ENCODE data around the gene SEC14L6. TPM values are rescaled to one million over a fixed set of nuclear protein-coding genes. Genes with fewer than 3 reads are reported as not detected.

The SEC14L6 gene
- total RNA-seq (2022; extraction: Qiagen RNA extraction; ENCODE audit: low read depth): not detected in 5 replicates

GRCh38 chr22:30546616-30547015 is at the start of gene SEC14L6:
Gene SEC14L6 (minus strand): TSS chr22:30546741. CDS start chr22:30546682, 59 bp downstream.

GRCh38 chr22:30591588-30592359 is 45.2 kb upstream of the SEC14L6 start, which contains the start of gene PES1:
Gene PES1 (minus strand): TSS chr22:30591910. CDS start chr22:30591833, 77 bp downstream.

GRCh38 chr22:30574095-30574981 is 27.8 kb upstream of the SEC14L6 start, which contains the start of gene GAL3ST1:
Gene GAL3ST1 (minus strand): TSS chr22:30574665. CDS start chr22:30557392, 17,273 bp downstream.

Other genes starting within 250 kb of the SEC14L6 start
- 7.9 to 10.5 TPM (median 9.4 TPM) in 5 replicates for gene TBC1D10A, start 219.8 kb downstream of the SEC14L6 start, total RNA-seq (2022; extraction: Qiagen RNA extraction; ENCODE audit: low read depth)
- 36.7 to 65.3 TPM (median 62.9 TPM) in 5 replicates for gene SF3A1, start 189.8 kb downstream of the SEC14L6 start, total RNA-seq (2022; extraction: Qiagen RNA extraction; ENCODE audit: low read depth)
- 2.1 to 3.1 TPM (median 2.6 TPM) in 5 replicates for gene CCDC157, start 189.7 kb downstream of the SEC14L6 start, total RNA-seq (2022; extraction: Qiagen RNA extraction; ENCODE audit: low read depth)
- 14.5 to 24.8 TPM (median 20.4 TPM) in 5 replicates for gene RNF215, start 159.3 kb downstream of the SEC14L6 start, total RNA-seq (2022; extraction: Qiagen RNA extraction; ENCODE audit: low read depth)
- 61.0 to 82.5 TPM (median 72.6 TPM) in 5 replicates for gene SEC14L2, start 149.7 kb downstream of the SEC14L6 start, total RNA-seq (2022; extraction: Qiagen RNA extraction; ENCODE audit: low read depth)
- gene MTFP1, start 121.0 kb downstream of the SEC14L6 start, total RNA-seq (2022; extraction: Qiagen RNA extraction; ENCODE audit: low read depth): 66.1 to 80.9 TPM (median 72.1 TPM) in 5 replicates
- gene SEC14L3, start 74.7 kb downstream of the SEC14L6 start, total RNA-seq (2022; extraction: Qiagen RNA extraction; ENCODE audit: low read depth): 0.07 TPM in 1 of 5 replicates, not detected in the others
- 4.1 to 6.3 TPM (median 5.9 TPM) in 5 replicates for gene SEC14L4, start 41.0 kb downstream of the SEC14L6 start, total RNA-seq (2022; extraction: Qiagen RNA extraction; ENCODE audit: low read depth)
- 7.1 to 10.6 TPM (median 9.9 TPM) in 5 replicates for gene GAL3ST1, start 27.9 kb upstream of the SEC14L6 start, total RNA-seq (2022; extraction: Qiagen RNA extraction; ENCODE audit: low read depth)
- 101 to 120 TPM (median 110 TPM) in 5 replicates for gene PES1, start 45.2 kb upstream of the SEC14L6 start, total RNA-seq (2022; extraction: Qiagen RNA extraction; ENCODE audit: low read depth)
- gene TCN2, start 60.4 kb upstream of the SEC14L6 start, total RNA-seq (2022; extraction: Qiagen RNA extraction; ENCODE audit: low read depth): 4.7 to 5.8 TPM (median 5.3 TPM) in 5 replicates
- gene SLC35E4, start 89.0 kb upstream of the SEC14L6 start, total RNA-seq (2022; extraction: Qiagen RNA extraction; ENCODE audit: low read depth): 5.4 to 7.7 TPM (median 7.0 TPM) in 5 replicates
- 3.7 to 5.4 TPM (median 5.0 TPM) in 5 replicates for gene DUSP18, start 121.1 kb upstream of the SEC14L6 start, total RNA-seq (2022; extraction: Qiagen RNA extraction; ENCODE audit: low read depth)
- gene OSBP2, start 148.1 kb upstream of the SEC14L6 start, total RNA-seq (2022; extraction: Qiagen RNA extraction; ENCODE audit: low read depth): 8.9 to 11.4 TPM (median 9.8 TPM) in 5 replicates